ENCODE data around the gene LCA5L.
"Not testable (repeated sequence)": the region's sequence is repeated elsewhere in the genome, so short reads cannot be mapped to it uniquely, and the experiment has no call there.

The LCA5L gene

GRCh38 chr21:39387461-39388037 is 58.0 kb downstream of the LCA5L start:
- DNase-seq (ENCODE audit: low read depth), result peak; percentile 67

GRCh38 chr21:39386899-39387298 is 58.7 kb downstream of the LCA5L start:
- DNase-seq (ENCODE audit: low read depth), result no peak

DNA sequence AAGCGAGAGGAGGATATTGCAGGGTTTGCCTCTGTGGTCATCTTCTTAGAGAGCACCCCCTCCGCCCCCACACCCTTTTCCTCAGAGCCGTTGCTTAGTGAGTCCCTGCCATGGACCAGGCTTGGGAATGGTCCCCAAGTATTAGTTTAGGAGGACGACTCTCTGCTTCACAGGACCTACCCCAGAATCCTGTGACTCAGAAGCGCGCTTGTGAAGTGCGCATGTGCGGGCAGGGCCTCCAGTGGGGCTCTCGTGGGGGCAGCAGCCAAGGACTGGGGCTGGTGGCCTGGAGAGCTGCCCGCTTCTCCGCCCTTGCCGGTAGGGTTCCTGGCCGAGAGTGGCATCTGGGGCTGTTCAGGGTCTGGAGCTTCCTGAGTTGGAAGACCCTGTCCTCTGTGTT is 59.4 kb downstream of the LCA5L start:
- DNase-seq (ENCODE audit: low read depth), result no peak

DNA sequence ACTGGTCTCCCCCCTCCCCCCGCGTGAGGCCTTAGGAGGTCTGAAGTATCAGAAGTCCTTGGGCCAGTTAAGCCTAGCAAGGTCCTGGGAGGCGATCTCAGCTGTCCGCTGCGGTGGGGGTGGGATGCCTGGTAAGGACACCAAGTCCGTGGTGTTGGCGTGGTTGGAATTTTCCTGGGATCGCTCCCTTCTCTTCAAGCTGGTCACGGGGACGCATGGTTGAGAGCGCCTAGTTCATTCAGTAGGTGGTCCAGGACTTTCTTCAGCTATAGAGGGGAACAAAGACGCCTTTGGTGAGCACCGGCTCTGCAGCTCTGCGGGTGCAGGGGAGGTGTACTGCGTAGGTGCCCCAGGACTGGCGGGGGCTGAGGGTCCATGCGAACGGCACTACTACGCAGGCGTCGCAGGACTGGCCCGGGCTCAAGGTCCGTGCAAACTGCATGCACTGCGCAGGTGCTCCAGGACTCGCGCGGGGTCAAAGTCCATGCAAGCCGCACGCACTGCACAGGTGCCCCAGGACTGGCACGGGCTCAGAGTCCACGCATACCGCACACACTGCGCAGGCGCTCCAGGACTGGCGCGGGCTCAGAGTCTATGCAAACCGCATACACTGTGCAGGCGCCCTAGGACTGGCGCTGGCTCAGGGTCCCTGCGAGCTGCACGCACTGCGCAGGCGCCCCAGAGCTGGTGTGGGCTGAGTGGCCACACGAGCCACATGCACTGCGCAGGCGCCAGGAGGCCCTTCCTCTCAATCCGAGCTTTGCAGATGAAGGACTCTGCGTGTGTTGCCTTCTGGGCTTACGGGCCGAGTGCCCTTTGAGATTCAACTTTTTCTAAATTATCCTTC is 60.1 kb downstream of the LCA5L start:
- DNase-seq (ENCODE audit: low read depth), result no peak

DNA sequence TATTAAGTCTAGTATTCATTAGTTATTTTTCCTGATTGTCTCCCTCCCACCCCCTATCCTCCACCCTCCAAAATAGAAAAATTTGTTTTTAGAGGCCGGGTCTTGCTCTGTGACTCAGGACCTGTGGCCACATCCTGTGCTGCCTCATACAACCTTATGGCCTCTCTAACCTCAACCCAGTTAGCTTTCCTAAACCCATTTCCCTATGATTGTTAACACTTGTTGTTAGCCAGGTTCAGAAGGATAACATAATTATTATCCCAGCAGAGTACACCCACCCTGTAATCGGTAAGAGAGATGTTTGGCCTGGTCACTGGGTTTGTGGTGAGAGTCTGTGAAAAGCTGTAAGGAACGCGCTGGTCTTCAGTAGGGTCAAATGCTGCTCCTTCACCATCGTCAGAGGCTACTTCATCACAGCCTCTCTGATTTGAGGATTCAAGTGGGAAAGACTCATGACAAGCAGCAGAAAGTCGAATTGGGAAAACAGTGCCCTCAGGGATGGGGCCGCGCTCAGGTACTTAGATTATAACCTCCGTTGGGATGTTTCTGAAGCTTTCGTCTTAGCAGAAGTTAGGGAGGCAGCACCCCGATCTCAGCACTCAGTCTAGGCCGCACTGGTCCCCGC is 60.8 kb downstream of the LCA5L start:
- DNase-seq (ENCODE audit: low read depth), result peak; percentile 41

GRCh38 chr21:39382096-39382495 is 63.5 kb downstream of the LCA5L start:
- not testable (repeated sequence) for DNase-seq (ENCODE audit: low read depth)

GRCh38 chr21:39381009-39381408 is 64.6 kb downstream of the LCA5L start:
- no peak for DNase-seq (ENCODE audit: low read depth)

DNA sequence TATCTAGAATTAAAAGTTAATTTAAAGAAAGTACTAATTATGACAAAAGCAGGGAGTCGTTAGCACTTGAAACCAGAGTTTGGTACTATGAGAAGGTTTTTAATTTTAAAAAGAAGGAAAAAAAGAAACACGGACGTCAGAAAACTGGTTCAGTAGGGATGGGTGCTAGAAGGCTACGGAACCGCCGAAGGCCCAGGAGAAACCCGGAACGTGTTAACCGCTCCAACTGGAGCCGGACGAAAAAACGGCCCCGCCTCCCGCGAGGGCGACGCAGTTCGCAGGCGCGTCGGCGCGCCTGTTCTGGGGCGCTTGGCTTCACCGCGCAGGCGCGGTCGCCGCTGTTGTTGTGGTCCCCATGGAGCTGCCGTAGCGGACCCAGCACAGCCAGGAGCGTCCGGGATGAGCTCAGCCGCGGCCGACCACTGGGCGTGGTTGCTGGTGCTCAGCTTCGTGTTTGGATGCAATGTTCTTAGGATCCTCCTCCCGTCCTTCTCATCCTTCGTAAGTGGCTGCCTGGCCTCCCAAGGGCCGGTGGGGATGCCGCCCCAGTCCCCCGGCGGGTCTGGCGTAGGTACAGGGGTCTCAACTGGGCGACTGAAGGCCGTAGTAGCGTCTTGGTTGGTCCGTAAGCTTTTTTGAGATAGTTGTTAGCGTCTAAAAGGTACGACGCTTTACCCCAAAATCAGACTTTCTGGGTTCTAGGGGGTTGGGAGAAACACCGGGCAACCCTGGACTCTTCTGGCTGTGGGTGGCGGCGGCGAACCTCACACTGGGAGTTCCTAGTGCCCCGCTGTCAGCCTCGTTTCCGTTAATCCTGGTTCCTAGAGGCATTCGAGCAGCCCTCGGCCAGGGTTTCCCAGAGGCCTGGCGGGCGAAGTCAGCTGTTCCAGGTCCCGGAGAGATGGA is 65.3 kb downstream of the LCA5L start:
- DNase-seq (ENCODE audit: low read depth), result peak; percentile 83

DNA sequence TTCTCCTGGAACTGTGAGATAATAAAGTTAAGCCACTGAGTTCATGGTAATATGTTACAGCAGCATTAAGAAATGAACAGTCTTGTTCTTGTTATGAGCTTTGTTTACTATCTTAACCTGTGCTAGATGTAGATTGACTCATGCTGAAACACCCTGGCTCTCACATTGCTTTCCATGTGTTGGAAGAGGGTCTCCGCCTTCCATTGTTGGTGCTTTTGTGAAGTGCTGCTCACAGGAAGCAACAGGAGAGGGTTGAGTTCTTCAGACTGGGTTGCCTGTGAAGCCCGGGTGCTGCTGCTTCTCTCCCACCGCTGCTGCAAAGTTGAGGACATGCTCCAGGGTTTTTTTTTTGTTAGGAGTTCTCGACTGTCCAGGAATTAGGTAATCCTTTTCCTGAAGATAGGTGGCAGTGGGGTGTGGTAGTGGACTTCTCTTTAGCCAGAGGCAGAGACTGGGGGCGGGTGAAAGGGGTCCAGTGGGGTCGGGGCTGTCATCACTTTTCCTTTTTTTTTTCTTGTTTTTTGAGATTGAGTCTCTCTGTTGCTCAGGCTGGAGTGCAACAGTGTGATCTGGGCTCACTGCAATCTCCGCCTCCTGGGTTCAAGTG is 68.0 kb downstream of the LCA5L start:
- no peak for DNase-seq (ENCODE audit: low read depth)

DNA sequence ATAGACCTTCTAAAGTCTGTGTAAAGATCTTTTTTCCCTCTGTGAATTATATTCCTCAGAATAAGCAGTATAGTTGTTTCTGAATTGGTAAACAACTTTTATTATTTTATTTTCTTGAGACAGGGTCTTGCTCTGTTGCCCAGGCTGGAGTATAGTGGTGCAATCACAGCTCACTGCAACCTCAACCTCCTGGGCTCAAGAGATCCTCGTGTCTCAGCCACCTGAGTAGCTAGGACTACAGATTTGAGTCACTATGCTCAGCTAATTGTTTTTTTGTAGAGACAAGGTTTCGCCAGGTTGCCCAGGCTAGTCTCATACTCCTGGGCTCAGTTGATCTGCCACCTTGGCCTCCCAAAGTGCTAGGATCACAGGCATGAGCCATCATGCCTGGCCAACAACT is 70.1 kb downstream of the LCA5L start:
- DNase-seq (ENCODE audit: low read depth), result no peak

- DNase-seq (ENCODE audit: low read depth), result no peak
Measured at GRCh38 chr21:39374046-39374445, 71.5 kb downstream of the LCA5L start.

- DNase-seq (ENCODE audit: low read depth), result no peak
Measured at GRCh38 chr21:39373634-39374033, 71.9 kb downstream of the LCA5L start.

DNA sequence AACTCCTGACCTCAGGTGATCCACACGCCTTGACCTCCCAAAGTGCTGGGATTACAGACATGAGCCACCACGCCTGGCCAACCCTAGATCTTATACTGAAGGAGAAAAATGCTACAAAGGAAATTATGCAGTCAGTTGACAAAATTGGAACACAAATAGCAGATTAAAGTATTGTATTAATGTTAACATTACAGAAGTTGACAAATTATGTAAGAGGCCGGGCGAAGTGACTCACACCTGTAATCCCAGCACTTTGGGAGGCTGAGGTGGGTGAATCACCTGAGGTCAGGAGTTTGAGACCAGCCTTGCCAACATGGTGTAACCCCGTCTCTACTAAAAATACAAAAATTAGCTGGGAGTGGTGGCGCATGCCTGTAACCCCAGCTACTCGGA is 75.7 kb downstream of the LCA5L start:
- not testable (repeated sequence) for DNase-seq (ENCODE audit: low read depth)

- DNase-seq (ENCODE audit: low read depth), result no peak
Measured at GRCh38 chr21:39367783-39368182, 77.8 kb downstream of the LCA5L start.

DNA sequence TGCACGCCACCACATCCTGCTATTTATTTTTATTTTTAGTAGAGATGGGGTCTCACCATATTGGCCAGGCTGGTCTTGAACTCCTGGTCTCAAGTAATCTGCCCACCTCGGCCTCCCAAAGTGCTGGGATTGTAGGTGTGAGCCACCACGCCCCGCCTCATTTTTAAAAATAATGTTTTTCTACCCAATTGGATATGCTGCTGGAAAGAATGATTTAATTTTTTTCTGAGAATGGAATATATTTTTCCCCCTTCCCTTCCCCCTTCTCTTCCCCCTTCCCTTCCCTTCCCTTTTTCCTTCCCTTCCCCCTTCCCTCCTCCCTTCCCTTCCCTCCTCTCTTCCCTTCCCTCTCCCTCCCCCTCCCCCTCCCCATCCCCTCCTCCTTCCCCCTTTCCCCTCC is 79.0 kb downstream of the LCA5L start:
- no peak for DNase-seq (ENCODE audit: low read depth)

GRCh38 chr21:39364949-39365348 is 80.6 kb downstream of the LCA5L start:
- no peak for DNase-seq (ENCODE audit: low read depth)

GRCh38 chr21:39363607-39364555 is 81.7 kb downstream of the LCA5L start:
- no peak for DNase-seq (ENCODE audit: low read depth)

- DNase-seq (ENCODE audit: low read depth), result no peak
Measured at GRCh38 chr21:39362733-39363132, 82.8 kb downstream of the LCA5L start.

- DNase-seq (ENCODE audit: low read depth), result no peak
Measured at GRCh38 chr21:39359382-39359781, 86.2 kb downstream of the LCA5L start.

All from HS-5 (cell line).